GM21515 (cell line): ENCODE results near the gene NTHL1.
"Not testable (repeated sequence)": the region's sequence is repeated elsewhere in the genome, so short reads cannot be mapped to it uniquely, and the experiment has no call there.

Experiments used
- ATAC-seq: cut with Tn5 transposase; IDR thresholded peaks from one replicate; pipeline ENCODE4 v1.9.1; 2021; ENCODE audit not compliant: unreplicated experiment

Gene NTHL1

DNA sequence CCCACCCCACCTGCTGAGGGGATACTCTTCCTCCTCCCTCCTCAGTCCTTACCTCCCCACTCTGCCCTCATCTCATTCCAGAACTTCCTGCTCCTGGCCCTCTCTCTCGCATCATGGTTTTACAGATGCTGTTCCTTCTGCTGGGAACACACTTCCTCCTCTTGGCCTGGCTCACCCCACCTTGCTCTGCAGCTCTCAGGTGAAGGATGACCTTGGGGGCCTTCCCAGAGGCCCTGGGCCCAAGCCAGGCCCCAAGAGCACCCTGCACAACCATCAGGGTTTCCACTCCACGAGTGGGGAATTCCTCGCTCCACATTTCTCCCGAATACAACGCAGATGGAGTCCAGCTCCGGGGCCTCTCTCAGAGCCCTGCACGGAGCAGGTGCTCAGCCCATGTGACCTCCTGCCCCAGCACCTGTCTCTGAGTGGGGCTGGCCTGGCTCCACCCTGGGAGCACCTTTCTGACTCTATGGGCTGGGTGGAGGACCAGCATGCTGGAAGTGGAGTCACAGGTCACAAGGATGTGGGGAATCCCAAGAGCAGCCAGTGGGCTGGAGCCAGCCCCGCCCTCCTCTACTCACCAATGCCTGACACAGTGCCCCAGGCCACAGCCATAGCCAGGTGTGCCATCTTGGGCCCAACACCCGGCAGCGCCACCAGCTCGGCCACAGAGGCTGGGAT is 4.5 kb downstream of the NTHL1 start:
- no peak for ATAC-seq

DNA sequence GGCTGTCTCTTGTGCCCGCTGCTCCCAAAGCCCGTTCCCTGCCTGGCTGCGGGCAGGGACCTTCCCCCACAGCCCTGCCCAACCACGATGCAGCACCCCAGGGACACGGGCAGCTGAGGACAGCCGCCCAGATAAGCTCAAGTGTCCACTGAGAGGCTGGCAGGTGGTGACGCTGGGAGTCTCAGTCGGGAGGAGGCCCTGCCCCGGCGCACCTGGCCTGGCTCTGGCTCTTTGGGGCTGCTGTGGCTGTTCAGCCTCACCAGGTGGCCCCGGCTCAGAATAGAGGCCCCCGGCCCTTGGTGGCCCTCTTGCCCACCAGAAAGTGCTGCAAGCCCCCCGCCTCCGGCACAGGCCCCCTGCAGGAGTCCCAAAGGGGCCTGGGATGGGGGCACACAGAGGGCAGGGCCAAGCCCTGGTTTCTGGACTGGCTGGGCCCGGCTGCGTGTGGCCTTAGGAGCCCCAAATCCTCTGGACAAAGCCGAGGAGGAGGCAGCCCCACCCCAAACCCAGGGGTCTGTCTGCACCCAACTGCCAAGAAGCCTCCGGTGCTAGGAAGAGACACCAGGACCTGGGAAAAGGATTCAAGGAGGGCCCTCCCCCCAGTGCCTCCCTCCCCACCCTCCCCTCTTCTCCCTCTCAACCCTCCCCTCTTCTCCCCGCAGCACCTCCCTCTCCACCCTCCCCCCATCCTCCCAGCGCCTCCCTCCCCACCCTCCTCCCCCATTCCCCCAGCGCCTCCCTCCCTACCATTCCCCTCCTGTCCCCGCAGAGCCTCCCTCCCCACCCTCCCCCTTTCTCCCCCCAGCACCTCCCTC is 5.3 kb downstream of the NTHL1 start:
- no peak for ATAC-seq

DNA sequence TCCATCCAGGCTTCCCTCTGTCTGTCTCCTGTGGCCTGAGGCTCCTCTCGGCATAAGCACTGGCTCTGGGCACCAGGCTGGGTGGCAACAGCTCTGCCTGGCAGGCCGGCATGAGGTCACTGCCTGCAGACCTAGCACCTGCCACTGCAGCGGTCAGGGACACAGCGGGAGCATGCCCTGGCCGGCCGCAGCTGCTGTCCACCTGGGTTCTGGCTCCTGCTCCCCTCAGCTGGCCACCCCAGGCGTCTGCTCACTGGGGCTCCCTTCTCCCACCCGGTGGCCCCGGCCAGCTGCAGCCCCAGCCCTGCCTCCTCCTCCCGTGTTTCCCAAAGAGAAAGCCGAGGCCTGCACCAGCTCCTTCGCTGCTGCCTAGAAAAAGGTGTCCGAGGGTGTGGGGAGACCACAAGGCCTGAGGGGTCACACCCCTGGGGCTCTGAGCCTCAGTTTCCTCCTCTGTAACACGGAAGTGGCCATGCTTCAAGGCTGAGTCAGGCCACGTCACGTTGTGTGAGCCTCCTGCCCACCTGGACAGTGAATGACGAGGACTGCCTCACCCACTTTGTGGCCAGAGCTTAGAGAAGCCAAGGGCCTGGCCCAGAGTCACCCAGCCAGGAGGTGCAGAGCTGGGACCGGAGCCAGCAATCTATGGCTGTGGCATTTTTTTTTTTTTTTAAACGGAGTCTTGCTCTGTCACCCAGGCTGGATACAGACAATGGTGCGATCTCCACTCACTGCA is 6.7 kb downstream of the NTHL1 start:
- no peak for ATAC-seq

DNA sequence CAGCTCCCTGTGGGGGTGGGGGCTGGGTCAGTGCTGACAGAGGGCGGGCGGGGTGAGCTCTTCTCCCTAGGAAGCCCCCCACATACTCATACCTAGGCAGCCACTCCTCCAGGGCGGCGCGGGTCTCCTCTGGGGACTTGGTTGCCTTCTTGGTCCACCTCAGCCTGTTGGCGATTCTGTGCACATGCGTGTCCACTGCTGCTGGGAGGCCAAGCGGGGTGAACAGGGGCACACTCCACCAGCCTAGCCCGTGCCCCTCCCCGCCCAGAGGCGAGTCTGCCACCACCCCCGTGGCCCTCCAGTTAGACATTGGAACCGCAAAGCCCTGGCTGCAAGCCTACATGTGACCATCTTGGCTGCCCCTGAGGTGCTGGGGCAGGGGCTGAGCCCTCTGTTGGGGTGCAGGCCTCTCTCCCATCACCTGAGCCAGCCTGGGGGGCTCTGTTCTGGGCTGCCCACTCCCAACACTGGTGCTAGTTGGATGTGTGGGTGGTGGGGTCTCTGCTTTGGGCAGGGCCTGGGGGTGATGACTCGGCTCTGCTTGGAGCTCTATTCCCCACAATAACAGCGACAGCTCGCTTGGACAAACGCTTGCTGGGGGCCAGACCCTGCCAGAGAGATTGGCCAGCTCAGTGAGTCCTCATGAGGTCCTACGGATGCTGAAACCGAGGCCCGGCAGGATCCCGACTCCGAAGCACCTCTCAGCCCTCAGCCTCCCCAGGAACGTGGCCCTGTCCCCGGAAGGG is 7.4 kb downstream of the NTHL1 start:
- no peak for ATAC-seq

DNA sequence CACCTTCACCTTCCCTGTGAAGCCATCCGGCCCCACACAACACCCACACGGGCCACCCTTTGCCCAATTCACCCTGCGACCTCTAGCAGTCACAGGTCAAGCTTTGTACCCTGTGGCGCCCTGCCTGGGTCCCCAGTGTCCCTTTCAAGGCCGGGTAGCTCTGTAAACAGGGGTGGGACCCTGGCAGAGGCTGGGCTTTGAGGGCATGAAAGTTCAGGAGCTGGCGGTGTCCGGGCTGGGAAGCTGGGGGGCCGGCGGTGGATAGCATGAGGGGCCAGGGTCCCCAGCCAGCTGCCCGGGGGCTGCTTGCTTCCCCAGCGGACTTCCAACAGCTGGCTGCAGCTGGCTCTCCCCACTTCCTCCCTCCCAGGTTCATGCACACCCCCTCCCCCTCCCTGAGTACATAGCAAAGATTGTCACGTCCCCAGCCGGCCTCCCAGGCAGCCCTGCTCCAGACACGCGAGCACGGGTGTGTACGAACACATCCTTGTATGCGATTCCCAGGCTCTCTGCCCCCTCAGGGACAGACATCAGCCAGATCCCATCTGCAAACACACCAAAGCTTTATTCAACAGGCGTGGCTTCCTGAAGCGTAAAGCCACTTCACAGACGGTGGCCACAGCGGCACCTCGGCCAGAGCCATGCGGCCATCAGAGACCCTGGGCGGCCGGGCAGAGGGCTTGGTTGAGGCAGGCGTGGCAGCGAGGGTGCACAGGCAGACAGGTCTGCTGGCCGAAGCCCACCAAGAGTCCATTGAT is 8.2 kb downstream of the NTHL1 start:
- no peak for ATAC-seq

DNA sequence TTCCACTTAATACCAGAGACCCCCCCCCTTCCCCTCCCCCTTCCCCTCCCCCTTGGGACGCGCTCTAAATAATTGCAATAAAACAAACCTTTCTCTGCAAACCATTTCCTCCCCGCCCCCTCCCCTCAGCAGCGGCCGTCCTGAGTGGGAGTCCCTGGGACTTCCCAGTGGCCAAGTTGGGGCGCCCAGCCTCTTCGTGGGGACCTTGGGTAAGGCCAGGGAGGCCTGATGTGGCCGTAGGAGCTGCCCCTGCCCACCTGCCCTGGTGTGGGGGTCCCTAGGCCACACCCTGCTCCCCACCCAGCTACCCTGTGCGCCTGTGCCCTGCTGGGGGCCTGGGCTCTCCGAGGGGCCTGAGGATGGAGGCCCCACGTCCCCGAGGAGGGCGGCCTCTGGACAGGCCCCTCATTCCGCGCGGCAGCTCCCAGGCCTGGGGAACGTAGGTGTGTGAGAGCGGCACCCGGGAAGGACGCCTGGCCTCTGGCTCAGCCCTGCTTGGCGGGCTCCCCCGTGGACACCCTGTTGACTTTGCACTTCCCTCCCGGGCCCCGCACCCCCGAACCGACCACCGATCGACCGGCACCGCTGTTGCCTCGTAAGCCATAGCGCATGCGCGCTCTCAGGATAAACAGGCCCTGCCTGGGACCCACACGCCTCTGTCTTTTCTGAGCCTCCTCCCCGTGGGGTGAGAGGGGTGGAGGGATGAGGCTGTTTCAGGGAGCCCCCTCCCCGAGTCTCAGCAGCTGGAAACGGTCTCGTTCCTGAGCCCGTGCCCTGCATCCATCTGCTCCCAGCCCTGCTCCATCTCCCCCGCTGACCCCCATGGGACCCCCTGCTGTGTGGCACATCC is 9.0 kb downstream of the NTHL1 start:
- no peak for ATAC-seq

DNA sequence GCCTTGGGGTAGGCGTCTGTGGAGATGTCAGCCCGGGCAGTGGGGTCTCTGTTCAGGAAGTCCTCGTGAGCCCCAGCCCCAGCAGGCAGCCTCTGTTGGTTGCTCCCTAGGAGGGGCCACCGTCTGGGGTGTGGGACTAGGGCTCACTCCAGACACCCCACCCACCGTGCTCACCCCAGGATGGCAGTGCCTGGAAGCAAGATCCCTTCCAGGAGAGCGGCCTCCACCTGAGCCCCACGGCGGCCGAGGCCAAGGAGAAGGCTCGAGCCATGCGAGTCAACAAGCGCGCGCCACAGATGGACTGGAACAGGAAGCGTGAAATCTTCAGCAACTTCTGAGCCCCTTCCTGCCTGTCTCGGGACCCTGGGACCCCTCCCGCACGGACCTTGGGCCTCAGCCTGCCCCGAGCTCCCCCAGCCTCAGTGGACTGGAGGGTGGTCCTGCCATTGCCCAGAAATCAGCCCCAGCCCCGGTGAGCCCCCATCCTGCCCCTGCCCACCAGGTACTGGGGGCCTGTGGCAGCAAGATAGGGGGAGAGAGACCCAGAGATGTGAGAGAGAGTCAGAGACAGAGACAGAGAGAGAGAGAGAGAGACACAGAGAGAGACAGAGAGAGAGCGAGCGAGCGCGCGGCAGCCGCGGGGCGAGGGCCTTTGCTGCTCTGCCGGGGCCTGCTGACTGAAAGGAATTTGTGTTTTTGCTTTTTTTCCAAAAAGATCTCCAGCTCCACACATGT is 9.8 kb downstream of the NTHL1 start:
- no peak for ATAC-seq

DNA sequence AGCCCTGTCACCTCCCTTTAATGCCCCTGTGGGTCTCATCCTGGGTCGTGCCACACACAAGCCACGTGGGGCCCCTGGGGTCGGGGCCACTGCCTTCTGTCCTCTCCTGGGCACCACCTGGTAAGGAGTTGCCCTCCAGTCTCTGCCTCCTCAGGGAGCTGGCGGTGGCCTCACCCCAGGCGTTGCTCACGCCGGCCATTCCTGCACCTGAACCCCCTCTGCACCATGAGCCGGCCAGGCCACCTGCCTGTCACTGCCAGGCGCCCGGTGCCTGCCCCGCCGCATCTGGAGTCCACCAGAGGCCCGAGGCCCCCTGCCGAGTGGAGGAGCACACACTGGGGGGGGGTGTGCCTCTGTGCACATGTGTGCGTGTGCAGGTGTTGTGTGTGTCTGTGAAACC is 10.5 kb downstream of the NTHL1 start:
- ATAC-seq: no peak

DNA sequence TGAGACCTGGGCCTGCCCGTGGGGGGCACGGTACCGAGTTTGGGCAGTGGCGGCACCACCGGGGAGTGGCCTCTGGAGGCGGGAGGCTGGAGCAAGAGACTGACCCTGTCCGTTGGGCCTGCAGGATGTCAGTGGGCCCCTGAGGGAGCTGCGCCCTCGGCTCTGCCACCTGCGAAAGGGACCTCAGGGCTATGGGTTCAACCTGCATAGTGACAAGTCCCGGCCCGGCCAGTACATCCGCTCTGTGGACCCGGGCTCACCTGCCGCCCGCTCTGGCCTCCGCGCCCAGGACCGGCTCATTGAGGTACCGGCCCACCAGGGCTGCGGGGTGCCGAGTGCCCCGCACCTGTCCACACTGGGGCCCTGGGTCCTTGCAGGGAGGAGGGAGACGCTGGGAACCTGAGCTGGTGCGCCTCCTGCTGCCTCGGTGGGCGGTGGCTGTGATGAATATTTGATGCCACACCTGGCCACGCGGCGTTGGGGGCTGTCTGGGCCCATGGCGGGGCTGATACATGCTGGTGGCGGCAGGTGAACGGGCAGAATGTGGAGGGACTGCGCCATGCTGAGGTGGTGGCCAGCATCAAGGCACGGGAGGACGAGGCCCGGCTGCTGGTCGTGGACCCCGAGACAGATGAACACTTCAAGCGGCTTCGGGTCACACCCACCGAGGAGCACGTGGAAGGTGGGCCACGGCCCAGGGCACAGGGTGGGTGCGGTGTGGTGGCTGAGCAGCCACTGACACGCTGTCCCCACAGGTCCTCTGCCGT is 11.3 kb downstream of the NTHL1 start:
- ATAC-seq: no peak

DNA sequence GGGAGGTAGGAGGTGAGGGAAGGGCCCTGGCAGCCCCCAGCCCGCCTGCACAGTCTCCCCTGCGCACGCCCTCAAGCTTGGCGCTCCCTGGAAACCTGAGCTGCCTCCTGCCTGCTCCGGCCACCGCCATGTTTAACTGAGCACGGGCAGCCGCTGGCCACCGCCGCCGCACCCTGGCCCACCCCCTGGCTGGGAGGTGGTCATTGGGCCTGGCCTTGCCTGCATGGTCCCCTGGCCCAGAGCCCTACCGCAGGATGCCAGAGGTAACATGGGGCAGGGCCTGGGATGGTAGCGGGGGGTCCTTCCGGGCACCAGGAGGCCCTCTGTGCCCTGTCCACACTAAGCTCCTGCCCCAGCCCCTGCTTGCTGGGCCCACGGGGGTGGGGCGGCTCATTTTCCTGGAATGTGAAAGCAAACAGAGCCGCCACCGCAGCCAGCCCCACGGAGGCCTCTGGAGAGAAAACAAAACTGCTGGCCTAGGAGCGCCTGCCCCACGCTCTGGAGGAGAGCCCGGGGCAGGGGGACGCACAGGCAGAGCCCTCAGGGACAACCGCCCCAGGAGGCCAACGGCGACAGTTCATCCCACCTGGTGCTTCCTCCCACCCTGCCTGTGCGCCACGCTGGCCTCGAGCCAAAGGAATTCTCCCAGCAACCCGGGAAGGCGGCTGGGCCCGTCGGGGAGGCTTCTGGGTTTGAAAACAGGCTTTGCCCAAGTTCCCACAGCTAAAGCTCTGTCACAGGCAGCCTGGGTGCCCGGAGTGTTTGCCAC is 12.0 kb downstream of the NTHL1 start:
- no peak for ATAC-seq

DNA sequence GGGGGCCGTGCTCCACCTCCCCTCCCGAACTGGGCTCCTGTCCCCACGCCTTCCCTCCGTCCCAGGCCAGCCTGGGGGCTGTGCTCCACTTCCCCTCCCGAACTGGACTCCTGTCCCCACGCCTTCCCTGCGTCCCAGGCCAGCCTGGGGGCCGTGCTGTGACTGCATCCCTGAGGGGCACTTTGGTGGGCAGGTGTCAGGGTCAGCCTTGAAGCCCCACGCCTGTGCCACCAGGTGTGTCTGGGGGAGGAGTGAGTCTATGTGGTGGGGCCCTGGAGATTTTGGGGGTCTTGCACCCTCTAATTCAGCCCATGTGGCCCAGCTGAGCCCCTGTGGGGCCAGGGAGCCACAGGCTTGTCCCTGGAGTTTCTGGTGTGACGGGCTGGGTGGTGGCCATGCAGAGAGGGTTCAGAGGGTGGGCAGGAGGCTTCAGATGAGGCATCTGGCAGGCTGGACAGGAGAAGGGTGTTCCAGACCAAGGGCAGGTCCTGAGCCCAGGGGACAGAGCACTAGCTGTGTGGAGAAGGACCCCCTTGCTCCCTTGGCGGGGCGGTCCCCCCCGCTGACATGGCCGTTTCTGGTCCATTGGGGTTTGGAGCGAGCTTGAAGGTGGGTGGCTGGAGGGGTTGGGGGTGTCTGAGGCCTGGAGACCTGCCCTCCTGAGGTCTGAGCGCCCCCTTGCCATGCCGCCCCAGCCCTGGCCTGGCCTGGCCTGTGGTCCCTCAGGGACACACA is 12.8 kb downstream of the NTHL1 start:
- no peak for ATAC-seq

DNA sequence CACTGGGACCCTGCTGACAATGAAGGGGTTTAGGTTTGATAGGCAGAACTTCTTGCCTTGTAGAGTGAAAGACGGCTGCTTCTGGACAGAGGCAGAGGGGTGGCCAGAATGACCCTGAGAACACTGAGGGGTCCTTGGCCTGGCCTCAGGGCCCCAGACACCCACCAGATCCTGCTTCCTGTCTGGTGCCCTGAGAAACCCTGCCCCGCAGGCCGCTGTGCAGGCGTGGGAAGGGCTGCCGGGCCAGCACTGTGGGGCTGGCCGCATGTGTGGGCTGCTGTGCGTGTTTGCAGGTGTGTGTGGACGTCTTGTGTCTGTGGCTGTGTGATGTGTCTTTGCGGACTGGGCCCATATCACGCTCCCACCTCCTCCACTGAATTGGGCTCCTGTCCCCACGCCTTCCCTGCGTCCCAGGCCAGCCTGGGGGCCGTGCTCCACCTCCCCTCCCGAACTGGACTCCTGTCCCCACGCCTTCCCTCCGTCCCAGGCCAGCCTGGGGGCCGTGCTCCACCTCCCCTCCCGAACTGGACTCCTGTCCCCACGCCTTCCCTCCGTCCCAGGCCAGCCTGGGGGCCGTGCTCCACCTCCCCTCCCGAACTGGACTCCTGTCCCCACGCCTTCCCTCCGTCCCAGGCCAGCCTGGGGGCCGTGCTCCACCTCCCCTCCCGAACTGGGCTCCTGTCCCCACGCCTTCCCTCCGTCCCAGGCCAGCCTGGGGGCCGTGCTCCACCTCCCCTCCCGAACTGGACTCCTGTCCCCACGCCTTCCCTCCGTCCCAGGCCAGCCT is 13.5 kb downstream of the NTHL1 start:
- not testable (repeated sequence) for ATAC-seq

DNA sequence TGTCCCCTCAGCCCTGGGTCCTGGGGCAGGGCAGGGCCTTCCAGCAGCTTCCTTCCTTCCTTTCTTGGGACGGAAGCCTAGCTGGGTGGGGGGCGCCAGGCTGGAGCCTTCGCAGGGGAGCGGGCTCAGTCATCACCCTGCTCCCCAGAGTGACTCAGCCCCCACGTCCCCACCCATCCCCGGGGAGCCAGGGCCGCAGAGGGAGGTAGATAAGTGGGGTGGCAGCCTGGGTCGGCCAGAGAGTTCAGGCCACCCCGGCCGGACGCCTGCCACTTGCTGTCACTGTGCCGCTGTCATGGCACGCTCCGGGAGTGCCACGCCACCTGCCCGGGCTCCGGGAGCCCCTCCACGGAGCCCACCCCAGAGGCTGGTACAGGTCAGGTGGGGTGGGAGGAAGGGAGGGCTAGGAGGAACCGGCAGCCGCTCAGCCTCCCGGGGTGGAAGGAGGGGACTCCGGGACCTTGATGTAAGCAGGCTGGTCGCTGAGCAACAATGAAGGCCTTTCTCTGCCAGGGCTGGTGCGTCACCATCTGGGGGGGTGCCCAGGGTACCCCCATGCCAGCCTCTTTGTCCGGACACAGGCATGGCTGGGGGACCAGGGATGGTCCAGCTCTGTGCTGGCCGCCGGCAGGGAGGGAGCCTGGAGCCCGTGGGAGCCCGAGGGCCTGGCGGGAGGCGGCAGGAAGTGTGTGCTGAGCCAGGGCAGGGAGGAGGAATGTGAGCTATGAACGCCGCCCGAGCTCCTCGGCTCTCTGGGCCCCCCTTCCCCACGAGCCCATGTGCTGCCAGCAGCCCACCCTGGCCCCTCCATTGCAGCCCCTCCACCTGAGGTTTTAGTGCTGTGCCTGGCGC is 14.4 kb downstream of the NTHL1 start:
- no peak for ATAC-seq

DNA sequence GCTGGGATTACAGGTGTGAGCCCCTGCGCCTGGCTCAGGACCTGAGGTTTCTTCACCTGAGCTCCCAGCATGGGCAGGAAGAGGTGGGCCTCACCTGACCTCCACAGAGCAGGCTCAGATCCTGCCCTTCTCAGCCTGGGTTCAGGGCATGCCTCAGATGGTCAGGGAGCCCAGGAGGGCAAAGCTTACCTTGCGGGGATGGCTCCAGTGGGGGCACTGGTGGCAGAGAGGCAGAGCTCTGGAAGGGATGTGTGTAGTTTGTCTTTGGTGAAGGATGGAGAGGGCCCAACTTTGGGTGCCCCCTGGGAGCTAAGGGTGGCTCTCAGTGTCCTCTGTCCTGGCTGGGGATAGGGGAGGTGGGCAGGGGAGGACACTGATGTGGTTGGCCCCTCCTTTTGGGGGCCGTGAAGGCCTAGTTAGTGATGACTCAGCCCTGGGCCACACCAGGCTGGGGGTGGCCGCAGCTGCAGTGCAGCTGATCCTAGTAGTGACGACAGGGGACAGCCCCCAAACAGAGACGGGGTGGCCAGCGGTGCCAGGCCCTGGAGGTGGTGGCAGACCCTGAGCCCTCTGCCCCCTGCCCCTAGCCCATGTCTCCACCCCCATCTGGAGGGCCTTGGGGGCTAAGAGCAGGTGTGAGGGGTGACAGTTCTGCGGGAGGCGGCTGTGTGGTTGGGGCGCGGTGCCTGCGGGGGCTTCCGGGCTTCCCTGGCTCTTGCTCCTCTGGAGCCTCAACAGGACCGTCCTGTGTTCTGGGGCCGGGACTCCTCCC is 15.2 kb downstream of the NTHL1 start:
- no peak for ATAC-seq
